Prostate gland (tissue), 2 donors: Measurements from ENCODE around the gene SDHC.

Experiments
- POLR2AphosphoS5 ChIP-seq: sonication (generic); formaldehyde crosslinking; IDR thresholded peaks from one replicate; pipeline ENCODE4 v1.6.1; 2017; ENCODE audit warnings: antibody characterized with exemption
- TF ChIP-seq, protein P1 (sequence below), 4 experiments: fragments of 200-600 bp in 2 of 4; fragments of 450-650 bp in 2 of 4; sonication (generic) in 2 of 4; IDR thresholded peaks; 1 replicate in 3 of 4; 2 replicates in 1 of 4; pipeline ENCODE4 v1.5.1; 2016 to 2019; ENCODE audit warnings: antibody characterized with exemption in 4 of 4, mild to moderate bottlenecking in 2 of 4, moderate library complexity in 2 of 4

- TF ChIP-seq POLR2AphosphoS5, result peak; percentile 70
- TF ChIP-seq, protein P1, sequence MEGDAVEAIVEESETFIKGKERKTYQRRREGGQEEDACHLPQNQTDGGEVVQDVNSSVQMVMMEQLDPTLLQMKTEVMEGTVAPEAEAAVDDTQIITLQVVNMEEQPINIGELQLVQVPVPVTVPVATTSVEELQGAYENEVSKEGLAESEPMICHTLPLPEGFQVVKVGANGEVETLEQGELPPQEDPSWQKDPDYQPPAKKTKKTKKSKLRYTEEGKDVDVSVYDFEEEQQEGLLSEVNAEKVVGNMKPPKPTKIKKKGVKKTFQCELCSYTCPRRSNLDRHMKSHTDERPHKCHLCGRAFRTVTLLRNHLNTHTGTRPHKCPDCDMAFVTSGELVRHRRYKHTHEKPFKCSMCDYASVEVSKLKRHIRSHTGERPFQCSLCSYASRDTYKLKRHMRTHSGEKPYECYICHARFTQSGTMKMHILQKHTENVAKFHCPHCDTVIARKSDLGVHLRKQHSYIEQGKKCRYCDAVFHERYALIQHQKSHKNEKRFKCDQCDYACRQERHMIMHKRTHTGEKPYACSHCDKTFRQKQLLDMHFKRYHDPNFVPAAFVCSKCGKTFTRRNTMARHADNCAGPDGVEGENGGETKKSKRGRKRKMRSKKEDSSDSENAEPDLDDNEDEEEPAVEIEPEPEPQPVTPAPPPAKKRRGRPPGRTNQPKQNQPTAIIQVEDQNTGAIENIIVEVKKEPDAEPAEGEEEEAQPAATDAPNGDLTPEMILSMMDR (IDR thresholded peaks at IDR 0.05), result peak in 2 of 4 experiments; percentile 31 to 35
These were observed 53.7 kb downstream of the SDHC start, which contains the start of gene CFAP126 for GRCh38 chr1:161367684-161368400.
